Muscle layer of colon (tissue), 2 donors: Measurements from ENCODE around the gene C19orf53.
A peak's percentile ranks its signal among the peaks of the same experiment; 100 is the strongest.

Source experiments
- H3K27ac ChIP-seq: one replicate; pipeline ENCODE4 v1.7.0; 2013; ENCODE audit warnings: low read depth, mild to moderate bottlenecking, low read length, moderate library complexity
- H3K27me3 ChIP-seq, 2 donors: one replicate each; pipeline ENCODE4 v1.7.0; 2013; ENCODE audit warnings: low read length in 2 of 2, mild to moderate bottlenecking in 2 of 2; ENCODE audit not compliant: insufficient read depth in 2 of 2, control insufficient read depth in 1 of 2
- H3K36me3 ChIP-seq: one replicate; pipeline ENCODE4 v1.7.0; 2013; ENCODE audit warnings: mild to moderate bottlenecking, low read length; ENCODE audit not compliant: insufficient read depth
- H3K4me1 ChIP-seq: one replicate; pipeline ENCODE4 v1.7.0; 2013; ENCODE audit warnings: mild to moderate bottlenecking, low read length; ENCODE audit not compliant: insufficient read depth
- H3K4me3 ChIP-seq, 2 donors: one replicate each; pipeline ENCODE4 v1.7.0; 2013; ENCODE audit warnings: low read length in 2 of 2, low read depth in 1 of 2, mild to moderate bottlenecking in 1 of 2, moderate library complexity in 1 of 2
- H3K9ac ChIP-seq: one replicate; pipeline ENCODE4 v1.7.0; 2013; ENCODE audit warnings: low read length
- H3K9me3 ChIP-seq: one replicate; pipeline ENCODE4 v1.7.0; 2013; ENCODE audit warnings: mild to moderate bottlenecking, low read length
- donor health status: abdominal sarcoma.
- donor health status: Adenocarcinoma of cecum.

Gene C19orf53

DNA sequence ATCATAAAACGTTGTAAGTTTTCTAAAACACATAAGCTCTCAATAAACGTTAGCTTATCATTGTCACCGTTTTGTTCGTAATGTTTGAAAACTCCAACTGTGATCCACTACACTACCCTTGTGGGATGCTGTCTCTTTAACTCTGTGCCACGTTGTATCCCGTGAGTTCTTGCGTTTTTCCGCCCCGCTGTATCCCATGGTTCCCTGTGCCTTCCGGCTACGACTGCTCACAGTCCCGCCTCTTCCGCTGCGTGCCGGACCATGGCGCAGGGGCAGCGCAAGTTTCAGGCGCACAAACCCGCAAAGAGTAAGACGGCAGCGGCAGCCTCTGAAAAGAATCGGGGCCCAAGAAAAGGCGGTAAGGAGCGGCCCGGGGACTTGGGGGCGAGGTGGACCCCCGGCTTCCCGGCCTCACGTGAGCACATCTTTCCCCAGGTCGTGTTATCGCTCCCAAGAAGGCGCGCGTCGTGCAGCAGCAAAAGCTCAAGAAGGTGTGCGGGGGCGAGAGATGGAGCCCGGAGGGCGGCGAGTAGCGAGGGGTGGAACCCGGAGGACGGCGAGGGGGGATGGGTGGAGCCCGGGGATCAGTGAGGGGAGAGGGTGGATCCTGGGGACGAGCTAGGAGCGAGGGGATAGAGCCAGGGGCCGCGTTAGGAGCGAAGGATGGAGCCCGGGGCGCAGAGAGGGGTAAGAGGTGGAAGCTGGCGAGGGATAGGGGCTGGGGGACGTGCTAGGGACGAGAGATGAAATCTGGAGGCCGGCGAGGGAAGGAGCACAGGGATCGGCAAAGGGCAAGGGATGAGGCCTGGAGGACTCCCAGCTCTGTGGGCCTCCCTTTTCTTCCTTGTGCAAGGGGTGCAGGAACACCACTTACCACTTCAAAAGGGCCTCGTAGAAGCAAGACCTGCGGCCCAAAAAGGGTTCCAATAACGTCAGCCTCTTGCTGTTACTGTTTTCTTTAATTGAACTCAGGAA lies at the start of gene C19orf53:
Gene C19orf53 (plus strand): TSS at position 240 of the 975 bp plus-strand sequence. CDS start 22 bp downstream, at position 262.
- H3K9ac ChIP-seq = peak within 1 kb of the TSS; percentile 95

DNA sequence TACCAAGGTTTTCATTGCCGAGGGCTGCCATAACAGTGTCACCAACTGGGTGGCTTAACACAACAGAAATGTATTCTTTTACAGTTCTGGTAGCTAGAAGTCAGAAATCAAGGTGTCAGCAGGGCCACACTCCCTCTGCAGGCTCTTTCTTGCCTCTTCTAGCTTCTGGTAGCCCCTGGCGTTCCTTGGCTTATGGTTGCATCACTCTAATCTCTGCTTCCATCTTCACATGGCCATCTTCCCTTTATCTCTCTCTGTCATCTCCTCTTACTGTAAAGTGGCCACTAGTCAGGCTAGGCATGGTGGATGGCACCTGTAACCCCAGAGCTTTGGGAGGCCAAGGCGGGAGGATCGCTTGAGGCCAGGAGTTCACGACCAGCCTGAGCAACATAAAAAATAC lies 47.9 kb upstream of the C19orf53 start:
- Histone ChIP-seq H3K4me1 (peaks cover 4% of the 10 kb centered on the region), H3K27me3 (no peaks in the 10 kb centered on the region), H3K4me3 (no peak overlapping the region), H3K36me3 (no peaks in the 10 kb centered on the region), H3K9me3 (no peaks in the 10 kb centered on the region), H3K27ac (no peak overlapping the region), H3K9ac (no peak overlapping the region)

More for the DNA sequence above, at the start of gene C19orf53:
- peaks cover 10% of the 10 kb centered on the region for H3K4me1 ChIP-seq
- H3K27ac ChIP-seq = peak within 1 kb of the TSS; percentile 95
- no peaks in the 10 kb centered on the region for H3K27me3 ChIP-seq
- H3K4me3 ChIP-seq = peak within 1 kb of the TSS; percentile 82 to 91
- H3K36me3 ChIP-seq = peaks cover 21% of the 10 kb centered on the region
- H3K9me3 ChIP-seq = no peaks in the 10 kb centered on the region

DNA sequence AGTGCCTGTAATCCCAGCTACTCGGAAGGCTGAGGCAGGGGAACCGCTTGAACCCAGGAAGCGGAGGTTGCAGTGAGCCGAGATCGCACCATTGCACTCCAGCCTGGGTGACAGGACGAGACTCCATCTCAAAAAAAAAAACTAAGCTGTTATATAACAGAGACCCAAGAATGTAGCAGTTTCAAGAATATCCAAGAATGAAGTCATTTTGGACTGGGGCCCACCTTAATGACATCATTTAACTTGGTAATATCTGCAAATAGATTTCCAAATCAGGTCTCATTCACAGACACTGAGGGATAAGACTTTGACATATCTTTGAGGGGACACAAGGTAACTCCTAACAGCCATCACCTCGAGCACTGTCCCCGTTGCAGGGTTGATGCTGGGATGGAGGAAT lies 46.5 kb upstream of the C19orf53 start:
- Histone ChIP-seq H3K27ac (no peak overlapping the region), H3K4me1 (peaks cover 11% of the 10 kb centered on the region)

DNA sequence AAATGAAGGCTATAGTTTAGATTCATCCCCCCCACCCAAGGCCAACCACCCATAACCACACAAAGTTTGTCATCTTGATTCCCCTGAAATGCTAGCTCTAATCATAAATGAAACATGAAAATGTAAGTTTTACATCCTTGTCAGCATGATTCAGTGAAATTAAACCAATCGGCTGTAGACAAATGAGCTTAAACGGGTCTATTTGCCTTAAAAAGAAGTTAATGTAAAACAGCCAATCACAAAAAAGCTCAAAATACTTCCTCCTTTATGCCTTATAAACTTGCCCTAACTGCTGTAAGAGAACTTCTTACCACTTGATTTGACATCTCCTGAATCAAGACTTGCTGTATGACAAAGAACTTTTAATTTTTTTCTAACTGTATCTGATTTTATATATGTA lies 44.4 kb upstream of the C19orf53 start:
- Histone ChIP-seq H3K27ac (no peak overlapping the region), H3K4me1 (peaks cover 11% of the 10 kb centered on the region), H3K36me3 (peaks cover 3% of the 10 kb centered on the region), H3K4me3 (no peak overlapping the region), H3K27me3 (no peaks in the 10 kb centered on the region), H3K9me3 (no peaks in the 10 kb centered on the region), H3K9ac (no peak overlapping the region)

More for the DNA sequence above, 46.5 kb upstream of the C19orf53 start:
- no peaks in the 10 kb centered on the region for H3K27me3 ChIP-seq
- H3K36me3 ChIP-seq = no peaks in the 10 kb centered on the region
- no peaks in the 10 kb centered on the region for H3K9me3 ChIP-seq
- H3K4me3 ChIP-seq = no peak overlapping the region
- H3K9ac ChIP-seq = no peak overlapping the region

DNA sequence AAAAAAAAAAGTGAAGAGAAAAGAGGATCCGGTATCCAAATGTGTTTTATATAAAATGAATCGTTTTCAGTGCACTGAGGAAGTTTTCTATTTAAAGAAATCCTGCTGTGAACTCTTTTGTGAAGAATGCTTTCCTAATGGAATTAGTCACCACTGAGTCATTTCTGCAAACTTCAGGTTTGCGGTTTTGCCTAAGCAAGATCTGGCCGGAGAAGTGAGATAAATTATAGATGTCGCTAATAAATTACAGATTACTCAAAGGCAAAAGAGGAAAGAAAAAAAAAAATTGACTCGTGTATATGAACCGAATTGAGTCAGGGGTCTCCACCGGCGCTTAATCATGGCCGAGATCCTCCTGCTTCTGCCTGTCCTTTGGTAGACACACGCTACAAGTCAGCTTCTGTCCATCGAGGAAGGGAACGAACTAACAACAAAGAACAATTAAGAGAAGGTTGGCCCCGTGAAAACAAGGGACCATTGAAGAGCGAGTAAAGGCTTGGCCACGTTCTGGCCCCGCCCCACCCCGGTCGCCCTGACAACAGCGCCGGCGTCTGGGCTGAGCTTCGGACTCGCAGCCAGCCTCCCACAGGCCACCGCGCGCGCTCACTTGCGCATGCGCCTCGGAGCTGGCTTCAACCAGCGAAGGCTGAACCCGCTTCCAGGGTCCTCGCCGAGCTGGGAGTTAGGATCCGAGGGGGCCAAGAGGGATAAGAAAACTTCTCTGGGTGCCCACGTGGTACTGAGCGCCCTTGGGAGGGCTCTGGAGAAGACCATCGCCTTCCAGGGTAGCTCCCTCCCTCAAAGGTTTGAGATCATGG lies 42.9 kb upstream of the C19orf53 start:
- Histone ChIP-seq H3K4me3 (peak overlapping the region; percentile 40 to 99), H3K9me3 (no peaks in the 10 kb centered on the region), H3K4me1 (peaks cover 11% of the 10 kb centered on the region), H3K27ac (peak overlapping the region; percentile 92), H3K9ac (peak overlapping the region; percentile 98), H3K36me3 (peaks cover 3% of the 10 kb centered on the region), H3K27me3 (no peaks in the 10 kb centered on the region)

DNA sequence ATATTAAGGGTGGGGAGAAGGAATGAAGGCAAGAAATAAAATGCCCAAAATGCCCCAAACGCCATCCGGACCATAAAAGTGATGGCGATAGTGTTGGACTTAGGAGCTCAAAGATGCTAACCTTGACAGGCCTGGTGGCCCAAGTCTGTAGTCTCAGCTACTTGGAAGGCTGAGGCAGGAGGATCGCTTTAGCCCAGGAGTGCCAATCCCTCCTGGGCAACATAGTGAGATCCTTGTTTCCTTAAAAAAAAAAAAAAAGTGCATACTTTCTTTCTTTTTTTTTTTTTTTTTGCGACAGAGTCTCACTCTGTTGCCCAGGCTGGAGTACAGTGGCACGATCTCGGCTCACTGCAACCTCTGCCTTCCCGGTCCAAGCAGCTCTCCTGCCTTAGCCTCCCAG lies 41.9 kb upstream of the C19orf53 start:
- Histone ChIP-seq H3K9ac (peak overlapping the region; percentile 98), H3K4me3 (peak overlapping the region; percentile 40 to 99), H3K36me3 (peaks cover 3% of the 10 kb centered on the region), H3K4me1 (peaks cover 11% of the 10 kb centered on the region), H3K27ac (no peak overlapping the region), H3K27me3 (no peaks in the 10 kb centered on the region), H3K9me3 (no peaks in the 10 kb centered on the region)

DNA sequence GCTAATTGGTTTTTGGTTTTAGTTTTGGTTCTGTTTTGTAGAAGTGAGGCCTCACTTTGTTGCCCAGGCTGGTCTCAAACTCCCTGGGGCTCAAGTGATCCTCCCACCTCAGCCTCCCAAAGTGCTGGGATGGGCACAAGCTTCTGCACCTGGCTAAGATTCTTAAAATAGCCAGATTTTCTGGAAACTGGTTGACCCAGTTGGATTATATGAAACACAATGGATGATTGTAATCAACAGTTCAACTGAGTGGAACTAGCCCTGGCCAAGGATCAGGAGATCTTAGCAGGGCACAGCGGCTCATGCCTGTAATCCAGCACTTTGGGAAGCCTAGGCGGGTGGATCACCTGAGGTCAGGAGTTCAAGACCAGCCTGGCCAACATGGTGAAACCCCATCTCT lies 39.5 kb upstream of the C19orf53 start:
- no peak overlapping the region for H3K9ac ChIP-seq
- no peaks in the 10 kb centered on the region for H3K9me3 ChIP-seq
- H3K4me3 ChIP-seq = no peak overlapping the region
- no peaks in the 10 kb centered on the region for H3K27me3 ChIP-seq
- H3K27ac ChIP-seq = no peak overlapping the region
- H3K36me3 ChIP-seq = peaks cover 3% of the 10 kb centered on the region
- H3K4me1 ChIP-seq = peaks cover 11% of the 10 kb centered on the region

DNA sequence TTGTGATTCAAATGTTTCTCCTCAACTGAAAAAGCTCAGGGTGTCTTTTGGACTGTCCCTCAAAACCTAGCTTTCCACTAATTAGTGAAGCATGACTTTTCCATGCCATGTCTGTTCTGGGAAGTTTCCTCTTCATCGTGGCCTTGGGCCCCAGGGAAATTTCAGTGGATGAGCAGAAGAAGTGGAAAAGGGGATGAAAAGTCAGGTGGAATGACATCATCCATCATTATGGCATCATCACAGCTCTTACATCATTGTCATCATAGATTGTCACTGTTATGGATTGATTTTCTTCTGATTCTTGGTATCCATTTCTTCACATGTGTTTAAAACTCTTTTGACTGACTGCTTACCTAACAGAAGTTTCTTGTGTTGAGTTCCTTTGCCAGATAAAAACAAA lies 36.2 kb upstream of the C19orf53 start:
- Histone ChIP-seq H3K36me3 (peaks cover 3% of the 10 kb centered on the region), H3K9me3 (no peaks in the 10 kb centered on the region), H3K4me1 (no peaks in the 10 kb centered on the region), H3K4me3 (no peak overlapping the region), H3K9ac (no peak overlapping the region), H3K27me3 (no peaks in the 10 kb centered on the region), H3K27ac (no peak overlapping the region)

DNA sequence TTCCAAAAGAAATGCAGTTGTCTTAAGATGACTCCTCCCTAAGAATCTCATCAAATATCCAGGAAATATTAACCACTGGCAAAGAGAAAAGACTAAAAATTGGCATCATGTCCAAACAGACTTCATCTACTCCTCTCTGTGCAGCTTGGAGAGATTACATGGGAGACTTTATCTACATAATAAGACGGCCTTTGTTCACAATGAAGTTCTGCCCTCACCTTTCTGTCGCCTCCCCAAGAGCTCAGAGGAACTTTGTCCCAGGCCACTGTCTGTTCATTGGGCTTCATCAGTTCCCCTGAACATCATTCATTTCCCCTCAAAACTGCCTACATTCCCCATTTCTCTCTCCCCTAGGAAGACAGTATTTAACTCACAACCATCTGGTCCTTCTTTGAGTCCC lies 32.4 kb upstream of the C19orf53 start:
- H3K9me3 ChIP-seq = no peaks in the 10 kb centered on the region
- no peak overlapping the region for H3K27ac ChIP-seq
- no peaks in the 10 kb centered on the region for H3K27me3 ChIP-seq
- H3K4me3 ChIP-seq = no peak overlapping the region
- no peak overlapping the region for H3K9ac ChIP-seq
- no peaks in the 10 kb centered on the region for H3K36me3 ChIP-seq
- H3K4me1 ChIP-seq = no peaks in the 10 kb centered on the region

DNA sequence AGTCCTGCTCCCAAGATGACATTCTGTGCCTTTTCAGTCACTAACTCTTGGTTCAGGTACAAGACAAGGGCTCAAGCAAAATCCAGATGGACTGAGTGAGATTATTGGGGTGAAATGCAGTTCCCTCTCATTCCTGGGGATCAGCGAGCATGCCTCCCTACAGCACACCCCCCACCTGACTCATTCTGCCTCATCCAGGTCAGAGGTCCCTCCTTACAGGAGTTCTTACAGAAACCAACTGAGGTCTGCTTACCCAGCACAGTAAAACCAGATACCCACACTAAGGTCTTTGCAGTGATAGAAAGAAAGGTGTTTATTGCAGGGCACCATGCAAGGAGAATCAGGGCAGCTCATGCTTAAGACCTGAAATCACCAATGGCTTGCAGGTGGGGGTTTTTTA lies 31.5 kb upstream of the C19orf53 start:
- H3K9ac ChIP-seq = no peak overlapping the region
- H3K36me3 ChIP-seq = no peaks in the 10 kb centered on the region
- H3K4me1 ChIP-seq = no peaks in the 10 kb centered on the region
- H3K4me3 ChIP-seq = no peak overlapping the region
- no peaks in the 10 kb centered on the region for H3K9me3 ChIP-seq
- H3K27me3 ChIP-seq = no peaks in the 10 kb centered on the region
- no peak overlapping the region for H3K27ac ChIP-seq

DNA sequence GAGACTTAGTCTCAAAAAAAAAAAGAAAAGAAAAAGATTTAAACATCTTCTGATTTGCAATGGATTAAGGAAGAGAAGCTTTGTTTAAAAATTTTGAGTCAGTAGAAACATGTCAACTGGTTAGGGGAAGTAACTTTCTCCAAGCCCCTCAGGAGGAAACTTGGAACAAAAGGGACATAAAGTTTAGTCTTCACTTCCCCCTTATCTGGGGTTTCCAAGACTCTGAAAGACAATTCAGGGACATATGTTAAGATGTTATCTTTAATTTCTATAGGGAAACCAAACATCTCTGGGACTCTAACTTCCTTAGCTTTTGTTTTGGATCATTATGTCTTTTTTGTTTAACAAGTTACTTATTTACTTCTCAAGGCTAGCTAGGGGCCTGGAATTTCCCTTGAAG lies 30.1 kb upstream of the C19orf53 start:
- H3K4me1 ChIP-seq = peaks cover 10% of the 10 kb centered on the region
- no peaks in the 10 kb centered on the region for H3K36me3 ChIP-seq
- H3K9me3 ChIP-seq = no peaks in the 10 kb centered on the region
- no peak overlapping the region for H3K9ac ChIP-seq
- no peaks in the 10 kb centered on the region for H3K27me3 ChIP-seq
- H3K4me3 ChIP-seq = no peak overlapping the region
- H3K27ac ChIP-seq = no peak overlapping the region
